HS-27A (cell line): ENCODE measurements around the gene FRG2B.
"Not testable (repeated sequence)": the region's sequence is repeated elsewhere in the genome, so short reads cannot be mapped to it uniquely, and the experiment has no call there.

Experiments
- DNase-seq: peaks from one replicate; pipeline ENCODE4 v3.0.0-alpha.2; 2012; ENCODE audit warnings: low read depth, missing footprints

The FRG2B gene

GRCh38 chr10:133626695-133627094 is at the start of gene FRG2B:
Gene FRG2B (minus strand): TSS chr10:133626795. CDS start chr10:133626742, 53 bp downstream.
- DNase-seq: not testable (repeated sequence)

- DNase-seq: not testable (repeated sequence)
Measured at GRCh38 chr10:133667446-133667845, 40.9 kb upstream of the FRG2B start.

GRCh38 chr10:133663544-133664160 is 37.1 kb upstream of the FRG2B start:
- not testable (repeated sequence) for DNase-seq

GRCh38 chr10:133661122-133661521 is 34.5 kb upstream of the FRG2B start:
- not testable (repeated sequence) for DNase-seq

- not testable (repeated sequence) for DNase-seq
Measured at GRCh38 chr10:133660516-133660915, 33.9 kb upstream of the FRG2B start.

GRCh38 chr10:133657276-133657675 is 30.7 kb upstream of the FRG2B start:
- not testable (repeated sequence) for DNase-seq

- not testable (repeated sequence) for DNase-seq
Measured at GRCh38 chr10:133648872-133649455, 22.4 kb upstream of the FRG2B start.

- not testable (repeated sequence) for DNase-seq
Measured at GRCh38 chr10:133647075-133647748, 20.6 kb upstream of the FRG2B start.

- DNase-seq: not testable (repeated sequence)
Measured at GRCh38 chr10:133637846-133638235, 11.2 kb upstream of the FRG2B start.

- not testable (repeated sequence) for DNase-seq
Measured at GRCh38 chr10:133637202-133637845, 10.7 kb upstream of the FRG2B start.

- DNase-seq: not testable (repeated sequence)
Measured at GRCh38 chr10:133630723-133631249, 4.2 kb upstream of the FRG2B start.

- not testable (repeated sequence) for DNase-seq
Measured at GRCh38 chr10:133622544-133622943, 4.1 kb downstream of the FRG2B start.

GRCh38 chr10:133618851-133619250 is 7.7 kb downstream of the FRG2B start:
- DNase-seq: no peak

GRCh38 chr10:133617196-133617595 is 9.4 kb downstream of the FRG2B start:
- no peak for DNase-seq

GRCh38 chr10:133616371-133617130 is 10.0 kb downstream of the FRG2B start:
- no peak for DNase-seq

- no peak for DNase-seq
Measured at GRCh38 chr10:133614830-133615580, 11.6 kb downstream of the FRG2B start.

GRCh38 chr10:133613699-133614098 is 12.9 kb downstream of the FRG2B start:
- DNase-seq: no peak

GRCh38 chr10:133611079-133611478 is 15.5 kb downstream of the FRG2B start:
- no peak for DNase-seq

GRCh38 chr10:133608855-133609254 is 17.7 kb downstream of the FRG2B start:
- DNase-seq: no peak

- not testable (repeated sequence) for DNase-seq
Measured at GRCh38 chr10:133603434-133603833, 23.2 kb downstream of the FRG2B start.

- DNase-seq: no peak
Measured at GRCh38 chr10:133600657-133601056, 25.9 kb downstream of the FRG2B start.
